Measurements from ENCODE around the gene INPPL1.
"Not testable (repeated sequence)": the region's sequence is repeated elsewhere in the genome, so short reads cannot be mapped to it uniquely, and the experiment has no call there.

Gene INPPL1, protein sequence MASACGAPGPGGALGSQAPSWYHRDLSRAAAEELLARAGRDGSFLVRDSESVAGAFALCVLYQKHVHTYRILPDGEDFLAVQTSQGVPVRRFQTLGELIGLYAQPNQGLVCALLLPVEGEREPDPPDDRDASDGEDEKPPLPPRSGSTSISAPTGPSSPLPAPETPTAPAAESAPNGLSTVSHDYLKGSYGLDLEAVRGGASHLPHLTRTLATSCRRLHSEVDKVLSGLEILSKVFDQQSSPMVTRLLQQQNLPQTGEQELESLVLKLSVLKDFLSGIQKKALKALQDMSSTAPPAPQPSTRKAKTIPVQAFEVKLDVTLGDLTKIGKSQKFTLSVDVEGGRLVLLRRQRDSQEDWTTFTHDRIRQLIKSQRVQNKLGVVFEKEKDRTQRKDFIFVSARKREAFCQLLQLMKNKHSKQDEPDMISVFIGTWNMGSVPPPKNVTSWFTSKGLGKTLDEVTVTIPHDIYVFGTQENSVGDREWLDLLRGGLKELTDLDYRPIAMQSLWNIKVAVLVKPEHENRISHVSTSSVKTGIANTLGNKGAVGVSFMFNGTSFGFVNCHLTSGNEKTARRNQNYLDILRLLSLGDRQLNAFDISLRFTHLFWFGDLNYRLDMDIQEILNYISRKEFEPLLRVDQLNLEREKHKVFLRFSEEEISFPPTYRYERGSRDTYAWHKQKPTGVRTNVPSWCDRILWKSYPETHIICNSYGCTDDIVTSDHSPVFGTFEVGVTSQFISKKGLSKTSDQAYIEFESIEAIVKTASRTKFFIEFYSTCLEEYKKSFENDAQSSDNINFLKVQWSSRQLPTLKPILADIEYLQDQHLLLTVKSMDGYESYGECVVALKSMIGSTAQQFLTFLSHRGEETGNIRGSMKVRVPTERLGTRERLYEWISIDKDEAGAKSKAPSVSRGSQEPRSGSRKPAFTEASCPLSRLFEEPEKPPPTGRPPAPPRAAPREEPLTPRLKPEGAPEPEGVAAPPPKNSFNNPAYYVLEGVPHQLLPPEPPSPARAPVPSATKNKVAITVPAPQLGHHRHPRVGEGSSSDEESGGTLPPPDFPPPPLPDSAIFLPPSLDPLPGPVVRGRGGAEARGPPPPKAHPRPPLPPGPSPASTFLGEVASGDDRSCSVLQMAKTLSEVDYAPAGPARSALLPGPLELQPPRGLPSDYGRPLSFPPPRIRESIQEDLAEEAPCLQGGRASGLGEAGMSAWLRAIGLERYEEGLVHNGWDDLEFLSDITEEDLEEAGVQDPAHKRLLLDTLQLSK

DNA sequence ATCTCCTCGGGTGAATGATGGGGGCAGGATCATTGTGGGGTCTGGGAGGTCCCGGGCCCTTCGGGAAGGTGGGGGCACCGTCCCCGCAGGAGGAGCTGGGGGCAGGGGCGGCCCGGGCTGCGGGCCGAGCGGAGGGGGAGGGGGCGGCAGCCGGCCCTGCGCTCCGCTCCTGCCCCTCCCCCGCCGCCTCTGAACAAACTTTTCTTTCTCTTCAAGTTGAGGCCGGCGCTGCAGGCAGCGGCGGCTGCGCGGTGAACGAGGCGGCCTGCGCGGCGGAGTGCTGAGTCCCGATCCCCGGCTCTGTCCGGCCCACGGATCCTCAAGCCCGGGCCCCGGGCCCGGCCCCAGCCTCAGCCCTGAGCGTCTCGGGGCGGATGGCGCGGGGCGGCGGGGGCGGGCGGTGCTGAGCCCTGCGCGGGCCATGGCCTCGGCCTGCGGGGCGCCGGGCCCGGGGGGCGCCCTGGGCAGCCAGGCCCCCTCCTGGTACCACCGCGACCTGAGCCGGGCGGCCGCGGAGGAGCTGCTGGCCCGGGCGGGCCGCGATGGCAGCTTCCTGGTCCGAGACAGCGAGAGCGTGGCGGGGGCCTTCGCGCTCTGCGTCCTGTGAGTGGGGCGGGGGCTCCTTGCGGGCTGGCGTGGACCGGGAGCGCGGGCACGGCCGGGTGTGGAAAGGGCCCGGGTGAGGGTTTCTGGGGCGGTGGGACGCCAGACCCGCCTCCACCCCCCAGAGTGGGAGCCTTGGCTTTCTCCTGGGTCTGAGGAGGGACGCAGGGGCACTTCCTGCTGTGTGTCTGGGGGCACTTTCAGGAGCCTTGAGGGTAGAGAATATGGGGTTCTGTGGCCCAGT is at the start of gene INPPL1:
TSS of gene INPPL1 (plus strand) at position 204 of the 847 bp plus-strand sequence. CDS start at position 422, 218 bp downstream.
- peak; percentile 35 to 72 for DNase-seq

DNA sequence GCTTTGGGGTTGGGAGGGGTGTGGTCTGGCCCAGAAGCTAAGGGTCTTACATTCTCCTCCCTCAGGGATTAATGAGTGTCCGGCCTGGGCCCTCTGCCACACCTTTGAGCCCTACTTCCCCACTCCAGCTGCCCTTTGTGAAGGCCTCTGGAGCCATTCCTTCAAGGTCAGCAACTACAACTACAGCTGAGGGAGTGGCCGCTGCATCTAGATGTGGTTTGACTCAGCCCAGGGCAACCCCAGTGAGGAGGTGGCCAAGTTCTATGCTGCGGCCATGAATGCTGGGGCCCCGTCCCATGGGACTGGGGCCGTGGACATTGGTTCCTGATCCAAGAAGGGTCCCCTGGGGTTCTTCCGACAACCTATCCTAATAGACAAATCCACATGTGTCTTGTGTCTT is 46.9 kb upstream of the INPPL1 start:
- no peak for DNase-seq

DNA sequence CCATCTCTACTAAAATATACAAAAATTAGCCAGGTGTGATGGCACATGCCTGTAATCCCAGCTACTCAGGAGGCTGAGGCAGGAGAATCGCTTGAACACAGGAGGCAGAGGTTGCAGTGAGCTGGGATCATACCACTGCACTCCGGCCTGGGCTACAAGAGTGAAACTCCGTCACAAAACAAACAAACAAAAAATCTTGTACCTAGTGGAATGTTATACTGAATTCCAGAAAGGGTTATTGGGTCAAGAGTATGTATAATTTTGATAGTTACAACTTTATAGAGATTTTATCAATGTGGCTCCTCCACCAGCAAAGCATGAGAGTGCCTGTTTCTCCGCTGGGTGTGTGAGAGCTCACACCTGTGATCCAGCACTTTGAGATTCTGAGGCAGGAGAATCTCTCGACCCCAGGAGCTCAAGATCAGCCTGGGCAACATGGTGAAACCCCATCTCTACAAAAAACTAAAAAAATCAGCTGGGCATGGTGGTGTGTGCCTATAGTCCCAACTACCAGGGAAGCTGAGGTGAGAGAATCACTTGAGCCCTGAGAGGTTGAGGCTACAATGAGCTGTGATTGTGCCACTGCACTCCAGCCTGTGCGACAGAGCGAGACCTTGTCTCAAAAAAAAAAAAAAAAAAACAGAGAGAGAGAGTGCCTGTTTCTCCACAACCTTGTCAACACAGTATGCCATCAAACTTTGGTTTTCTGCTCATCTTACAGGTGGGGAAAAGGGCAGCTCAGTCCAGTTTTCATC is 45.3 kb upstream of the INPPL1 start:
- no peak for DNase-seq

DNA sequence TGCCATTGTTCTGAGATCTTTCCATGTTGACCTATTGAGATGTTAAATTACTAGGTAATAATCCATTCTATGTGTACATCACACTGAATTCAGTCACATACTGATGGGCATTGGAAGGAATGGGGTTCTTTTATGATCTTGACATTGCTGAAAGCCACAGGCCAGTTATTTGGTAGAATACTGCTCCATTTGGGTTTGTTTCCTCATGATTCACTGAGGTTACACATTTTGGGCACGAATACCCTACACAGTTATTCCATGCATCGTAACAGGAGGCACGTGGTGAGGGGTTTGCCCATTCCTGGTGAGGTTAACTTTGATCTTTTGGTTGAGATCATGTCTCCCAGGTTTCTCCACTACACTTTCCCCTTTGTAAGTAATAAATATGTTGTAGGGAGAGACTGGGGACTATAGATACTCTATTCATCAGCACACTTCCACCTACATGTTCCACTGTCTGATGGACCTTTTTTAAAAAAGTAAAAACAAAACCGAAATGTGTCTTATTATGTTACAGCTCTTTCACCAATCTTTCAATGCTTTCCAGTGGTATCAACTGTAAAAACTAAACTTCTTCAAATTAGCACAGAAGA is 44.7 kb upstream of the INPPL1 start:
- DNase-seq = no peak

DNA sequence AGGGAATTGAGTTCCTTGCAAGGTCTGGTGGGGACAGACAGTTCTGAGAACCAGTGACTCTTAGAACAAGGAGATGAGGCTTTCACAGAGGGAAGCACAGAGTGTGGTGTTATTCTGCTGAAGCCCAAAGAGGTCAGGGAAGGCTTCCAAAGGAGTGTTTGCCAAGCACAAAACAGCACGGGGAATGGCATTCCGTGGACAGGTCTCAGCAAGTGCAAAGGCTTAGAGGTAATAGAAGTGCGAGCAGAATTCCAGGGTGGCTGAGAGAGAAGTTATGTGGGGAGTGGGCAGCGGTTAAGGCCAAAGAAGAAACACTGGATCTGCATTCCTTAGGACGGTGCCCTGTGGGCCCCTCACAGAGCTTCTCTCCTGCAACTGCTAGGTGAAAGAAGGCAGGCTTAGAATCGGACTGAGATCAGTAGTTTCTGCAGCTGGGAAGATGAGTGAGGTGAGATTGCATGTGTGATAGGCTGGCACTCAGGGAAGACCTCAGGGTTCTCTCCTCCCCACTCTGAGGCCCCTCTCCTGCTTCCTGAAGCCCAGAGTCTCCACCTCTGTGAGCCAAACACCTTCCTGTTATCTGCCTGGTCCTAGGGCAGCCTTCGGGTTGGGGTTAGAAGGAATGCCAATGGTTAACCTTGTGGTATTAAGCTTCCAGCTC is 43.5 kb upstream of the INPPL1 start:
- DNase-seq = not testable (repeated sequence)

DNA sequence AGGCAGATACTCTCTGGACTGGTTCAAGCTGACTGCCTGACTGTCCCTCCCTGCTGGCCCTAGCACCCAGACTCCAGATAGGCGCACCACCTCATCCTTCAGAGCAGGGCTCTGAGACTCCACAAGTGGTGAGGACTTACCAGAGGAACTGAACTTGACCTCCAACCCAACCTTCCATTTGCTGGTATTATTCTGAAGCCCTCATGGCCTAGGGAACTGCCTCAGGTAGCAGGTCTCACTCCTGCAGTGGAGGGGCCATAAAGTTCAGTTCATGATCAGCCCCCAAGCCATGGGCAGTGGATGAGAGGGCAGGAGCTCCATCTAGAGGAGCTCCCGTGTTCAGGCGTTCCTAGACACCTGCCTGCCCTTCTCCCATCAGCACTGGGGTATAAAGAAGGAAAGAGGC is 43.0 kb upstream of the INPPL1 start:
- DNase-seq = peak in 1 of 2 experiments; percentile 11

DNA sequence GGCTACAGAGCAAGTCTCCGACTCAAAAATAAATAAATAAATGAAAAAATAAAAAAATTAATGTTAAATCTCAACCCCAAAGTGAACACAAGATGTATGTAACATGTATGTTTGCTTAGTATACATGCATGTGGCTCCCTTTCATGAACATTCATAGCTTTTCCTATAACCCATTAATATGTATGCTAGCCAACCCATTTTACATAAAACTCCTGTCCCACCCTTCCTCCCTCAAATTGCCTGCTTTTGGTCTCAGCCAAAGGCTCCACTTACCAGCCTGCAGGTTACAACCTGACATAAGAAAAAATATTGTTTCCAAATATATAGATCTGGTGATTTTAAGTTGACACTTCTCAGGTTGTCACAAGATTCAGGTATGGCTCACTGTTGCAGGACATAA is 36.3 kb upstream of the INPPL1 start:
- DNase-seq = no peak

DNA sequence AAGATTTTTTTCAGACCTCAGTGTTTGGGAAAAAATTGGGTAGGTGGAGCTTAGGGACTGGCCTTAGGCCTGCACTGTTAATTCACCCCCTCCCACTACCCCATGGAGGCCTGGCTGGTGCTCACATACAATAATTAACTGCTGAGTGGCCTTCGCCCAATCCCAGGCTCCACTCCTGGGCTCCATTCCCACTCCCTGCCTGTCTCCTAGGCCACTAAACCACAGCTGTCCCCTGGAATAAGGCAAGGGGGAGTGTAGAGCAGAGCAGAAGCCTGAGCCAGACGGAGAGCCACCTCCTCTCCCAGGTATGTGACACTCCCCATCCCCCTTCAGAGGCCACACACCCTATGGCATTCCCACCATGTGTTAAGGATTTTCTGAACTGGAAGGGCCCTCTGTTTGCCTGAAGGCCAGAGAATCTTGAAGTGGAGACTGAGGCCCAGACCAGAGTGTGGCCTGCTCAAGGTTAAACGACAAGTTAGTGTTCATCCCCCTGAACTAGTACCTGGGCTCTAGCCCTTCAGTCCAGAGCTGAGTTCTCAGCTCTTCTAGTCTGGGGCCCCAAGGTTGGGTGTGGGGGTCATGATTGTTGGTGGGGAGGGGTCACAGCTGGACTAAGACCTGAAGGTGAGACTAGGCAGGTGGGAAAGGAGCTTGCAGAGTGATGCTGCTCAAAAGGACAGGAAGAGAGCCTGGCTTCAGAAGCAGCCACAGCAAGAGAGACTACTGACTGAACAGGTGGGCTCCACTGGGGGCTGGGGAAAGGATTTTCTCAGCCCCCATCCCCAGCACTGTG is 34.9 kb upstream of the INPPL1 start:
- no peak for DNase-seq

DNA sequence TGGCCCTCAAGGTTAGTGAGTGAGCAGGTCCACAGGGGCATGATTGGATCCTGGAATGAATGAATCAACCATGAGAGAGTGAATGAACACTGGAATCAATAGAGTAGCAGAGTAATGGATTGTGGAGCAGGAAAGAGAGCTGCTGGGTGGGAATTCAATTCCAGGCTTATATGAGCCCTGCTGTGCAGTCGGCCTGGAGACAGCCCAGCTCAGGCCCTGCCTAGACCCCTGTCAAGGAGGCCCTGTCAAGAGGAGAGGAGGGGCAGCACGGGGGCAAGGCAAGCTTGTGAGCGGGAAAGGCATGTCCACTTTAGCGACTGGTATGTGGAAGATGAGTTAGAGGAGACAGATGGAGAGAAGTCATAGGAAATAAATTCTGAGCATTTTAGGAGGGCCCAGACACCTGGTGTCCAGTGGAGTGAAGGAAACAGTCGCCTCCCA is 33.9 kb upstream of the INPPL1 start:
- no peak for DNase-seq

DNA sequence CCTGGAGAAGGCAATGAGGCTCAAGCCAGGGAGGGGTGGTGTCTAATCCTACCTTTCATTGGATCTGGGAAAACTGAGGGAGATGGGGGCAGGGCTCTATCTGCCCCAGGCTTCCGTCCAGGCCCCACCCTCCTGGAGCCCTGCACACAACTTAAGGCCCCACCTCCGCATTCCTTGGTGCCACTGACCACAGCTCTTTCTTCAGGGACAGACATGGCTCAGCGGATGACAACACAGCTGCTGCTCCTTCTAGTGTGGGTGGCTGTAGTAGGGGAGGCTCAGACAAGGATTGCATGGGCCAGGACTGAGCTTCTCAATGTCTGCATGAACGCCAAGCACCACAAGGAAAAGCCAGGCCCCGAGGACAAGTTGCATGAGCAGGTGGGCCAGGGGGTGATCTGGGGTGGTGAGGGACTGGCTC is 32.6 kb upstream of the INPPL1 start, which contains the start of gene FOLR1:
TSS of gene FOLR1 (plus strand) at position 180 of the 421 bp plus-strand sequence. CDS start at position 214, 34 bp downstream.
- no peak for DNase-seq

DNA sequence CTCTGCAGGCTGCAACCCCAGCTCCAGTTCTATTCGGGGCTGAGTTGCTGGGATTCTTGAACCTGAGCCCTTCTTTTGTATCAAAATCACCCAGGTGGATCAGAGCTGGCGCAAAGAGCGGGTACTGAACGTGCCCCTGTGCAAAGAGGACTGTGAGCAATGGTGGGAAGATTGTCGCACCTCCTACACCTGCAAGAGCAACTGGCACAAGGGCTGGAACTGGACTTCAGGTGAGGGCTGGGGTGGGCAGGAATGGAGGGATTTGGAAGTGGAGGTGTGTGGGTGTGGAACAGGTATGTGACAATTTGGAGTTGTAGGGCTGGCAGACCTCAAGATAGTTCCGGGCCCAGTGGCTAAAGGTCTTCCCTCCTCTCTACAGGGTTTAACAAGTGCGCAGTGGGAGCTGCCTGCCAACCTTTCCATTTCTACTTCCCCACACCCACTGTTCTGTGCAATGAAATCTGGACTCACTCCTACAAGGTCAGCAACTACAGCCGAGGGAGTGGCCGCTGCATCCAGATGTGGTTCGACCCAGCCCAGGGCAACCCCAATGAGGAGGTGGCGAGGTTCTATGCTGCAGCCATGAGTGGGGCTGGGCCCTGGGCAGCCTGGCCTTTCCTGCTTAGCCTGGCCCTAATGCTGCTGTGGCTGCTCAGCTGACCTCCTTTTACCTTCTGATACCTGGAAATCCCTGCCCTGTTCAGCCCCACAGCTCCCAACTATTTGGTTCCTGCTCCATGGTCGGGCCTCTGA is 28.9 kb upstream of the INPPL1 start:
- DNase-seq = no peak

DNA sequence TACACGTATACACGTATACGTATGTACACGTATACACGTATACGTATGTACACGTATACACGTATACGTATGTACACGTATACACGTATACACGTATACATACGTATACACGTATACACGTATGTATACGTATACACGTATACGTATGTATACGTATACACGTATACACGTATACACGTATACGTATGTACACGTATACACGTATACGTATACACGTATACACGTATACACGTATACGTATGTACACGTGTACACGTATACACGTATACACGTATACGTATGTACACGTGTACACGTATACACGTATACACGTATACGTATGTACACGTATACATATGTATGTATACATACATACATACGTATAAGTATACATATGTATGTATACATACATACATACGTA is 23.1 kb upstream of the INPPL1 start:
- DNase-seq = not testable (repeated sequence)

DNA sequence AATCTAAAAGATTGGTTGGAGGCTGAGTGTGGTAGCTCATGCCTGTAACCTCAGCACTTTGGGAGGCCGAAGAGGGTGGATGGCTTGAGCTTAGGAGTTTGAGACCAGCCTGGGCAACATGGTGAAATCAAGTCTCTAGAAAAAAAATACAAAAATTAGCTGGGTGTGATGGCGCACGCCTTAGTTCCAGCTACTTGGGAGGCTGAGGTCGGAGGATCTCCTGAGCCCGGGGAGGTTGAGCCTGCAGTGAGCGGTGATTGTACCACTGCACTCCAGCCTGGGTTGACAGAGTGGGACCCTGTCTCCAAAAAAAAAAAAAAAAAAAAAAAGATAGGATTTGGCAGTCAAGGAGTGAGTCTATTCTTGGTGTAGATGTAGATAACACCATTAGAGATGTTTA is 22.0 kb upstream of the INPPL1 start:
- DNase-seq = no peak

DNA sequence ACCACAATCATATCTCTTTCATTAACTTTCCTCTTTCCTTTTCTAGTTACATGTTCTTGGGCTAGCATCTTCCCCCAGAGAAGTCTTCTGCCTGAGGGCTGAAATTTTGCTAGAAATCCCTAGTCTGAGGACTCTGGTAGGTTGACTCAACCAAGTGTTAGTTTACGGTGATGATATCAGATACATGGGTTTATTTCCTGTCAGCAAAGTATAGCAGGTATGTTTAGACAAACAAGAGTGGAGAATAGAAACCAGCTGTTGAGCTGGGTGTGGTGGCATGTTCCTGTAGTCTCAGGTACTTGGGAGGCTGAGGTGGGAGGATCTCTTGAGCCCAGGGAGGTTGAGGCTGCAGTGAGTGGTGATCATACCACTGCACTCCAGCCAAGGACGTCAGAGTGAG is 21.4 kb upstream of the INPPL1 start:
- DNase-seq = no peak

DNA sequence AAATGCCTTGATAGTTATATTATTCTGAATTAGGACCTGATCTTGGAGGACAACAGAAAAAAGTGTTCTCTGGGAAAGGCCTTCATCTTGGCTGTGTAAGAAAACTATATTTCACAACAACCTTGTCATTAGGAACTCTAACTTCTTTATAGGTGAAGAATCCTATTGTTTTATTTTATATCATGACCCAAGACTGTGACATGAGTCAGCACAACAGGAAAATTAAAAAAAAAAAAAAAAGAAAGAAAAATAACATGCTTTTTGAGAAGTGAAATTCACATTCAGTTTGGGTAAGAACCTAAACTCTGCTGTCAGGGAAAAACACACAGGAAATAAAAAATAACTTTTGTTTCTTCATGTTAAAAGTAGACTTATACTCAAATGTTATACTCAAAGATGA is 19.7 kb upstream of the INPPL1 start:
- DNase-seq = no peak

DNA sequence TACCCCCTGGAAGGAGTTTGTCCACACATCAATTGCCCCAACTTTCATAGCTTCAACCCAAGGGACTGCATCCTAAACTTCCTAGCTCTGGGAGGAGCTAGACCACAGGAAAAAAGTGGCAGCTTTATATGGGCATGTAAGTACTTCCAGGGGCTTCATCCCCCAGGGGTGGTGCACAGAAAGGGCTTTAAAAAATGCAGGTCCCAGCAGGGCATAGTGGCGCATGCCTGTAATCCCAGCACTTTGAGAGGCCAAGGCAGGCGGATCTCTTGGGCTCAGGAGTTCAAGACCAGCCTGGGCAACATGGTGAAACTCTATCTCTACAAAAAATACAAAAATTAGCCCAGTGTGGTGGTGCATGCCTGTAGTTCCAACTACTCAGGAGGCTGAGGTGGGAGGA is 17.8 kb upstream of the INPPL1 start:
- DNase-seq = not testable (repeated sequence)

DNA sequence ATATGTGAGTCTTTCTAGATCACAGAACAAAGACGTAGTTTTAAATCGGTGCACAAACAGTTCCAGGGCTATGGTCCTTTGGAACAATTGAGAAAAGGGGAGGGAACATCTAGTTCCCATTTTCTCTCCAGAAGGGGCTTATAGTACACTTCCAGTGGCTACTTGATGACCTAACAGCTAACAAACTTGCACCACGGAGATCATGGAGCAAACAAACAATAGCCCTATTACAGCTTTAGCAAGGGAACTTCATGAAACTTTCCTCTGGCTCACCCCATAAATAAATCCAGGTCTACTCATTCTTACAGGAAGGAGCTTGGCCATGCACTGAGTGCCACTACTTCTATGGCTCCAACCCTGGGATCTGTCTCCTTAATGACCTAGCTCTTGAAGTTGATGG is 16.3 kb upstream of the INPPL1 start:
- no peak for DNase-seq

DNA sequence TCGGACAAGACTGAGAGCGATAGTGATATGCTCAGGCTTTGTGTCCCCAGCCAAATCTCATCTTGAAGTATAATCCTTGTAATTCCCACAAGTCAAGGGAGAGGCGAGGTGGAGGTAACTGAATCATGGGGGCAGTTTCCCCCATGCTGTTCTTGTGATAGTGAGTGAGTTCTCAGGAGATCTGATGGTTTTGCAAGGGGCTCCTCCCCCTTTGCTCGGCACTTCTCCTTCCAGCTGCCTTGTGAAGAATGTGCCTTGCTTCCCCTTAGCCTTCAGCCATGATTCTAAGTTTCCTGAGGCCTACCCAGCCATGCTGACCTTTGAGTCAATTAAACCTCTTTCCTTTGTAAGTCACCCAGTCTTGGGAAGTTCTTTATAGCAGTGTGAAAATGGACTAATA is 15.5 kb upstream of the INPPL1 start:
- DNase-seq = no peak

DNA sequence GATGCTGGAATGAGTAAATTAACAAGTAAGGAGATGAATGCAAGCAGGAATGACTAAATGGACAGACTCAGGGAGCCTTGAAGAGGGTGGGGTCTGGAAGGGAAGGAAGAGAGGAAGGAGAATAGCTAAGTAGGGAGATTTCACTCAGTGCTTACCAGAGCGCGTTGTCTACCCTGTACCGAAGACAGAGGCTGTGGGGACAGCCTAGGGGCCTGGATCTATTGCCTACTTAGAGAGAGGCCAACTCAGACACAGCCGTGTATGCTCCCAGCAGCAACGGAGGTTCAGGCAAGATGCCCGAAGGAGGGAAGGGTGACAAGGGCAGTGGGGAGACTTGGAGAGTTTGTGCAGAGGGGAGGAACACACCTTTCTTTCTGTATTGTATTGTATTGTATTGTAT is 7.9 kb upstream of the INPPL1 start, which contains the start of gene FOLR2:
TSS of gene FOLR2 (plus strand) at position 157 of the 400 bp plus-strand sequence. CDS start 1,791 bp downstream, outside the sequence.
- no peak for DNase-seq
